ENCODE measurements around the gene ARHGEF16. TPM values are rescaled to one million over a fixed set of nuclear protein-coding genes. Genes with fewer than 3 reads are reported as not detected.

ARHGEF16 gene
- total RNA-seq, 1 experiment from 2014 or later, result 10.1 TPM

- intact Hi-C loops (cut with micrococcal nuclease; ENCODE audit: unreplicated experiment), result no loop called here
- ChIA-PET CTCF (interaction anchor here (0.6 kb wide), 1 partner anchor 14 kb away, joined by 3 read pairs; no protein-coding TSS in a partner anchor), POLR2A (no interaction called here)
- no peak overlapping the region for H3K27ac ChIP-seq (ENCODE audit: low read length)
- BruUV-seq (replicated peaks), result no TSS peak
- in situ Hi-C loops (cut with HindIII; ENCODE audit: low pct_unique_long_range_greater_than_20kb, low sequenced_read_pairs), result no loop called here
- TF ChIP-seq TCF7L2 (IDR thresholded peaks at IDR 0.05; ENCODE audit: low read depth, low read length), result no peak
- no peak for TF ChIP-seq POLR2AphosphoS5 (IDR thresholded peaks at IDR 0.05; ENCODE audit: low read depth, low read length)
- TF ChIP-seq, protein P1, sequence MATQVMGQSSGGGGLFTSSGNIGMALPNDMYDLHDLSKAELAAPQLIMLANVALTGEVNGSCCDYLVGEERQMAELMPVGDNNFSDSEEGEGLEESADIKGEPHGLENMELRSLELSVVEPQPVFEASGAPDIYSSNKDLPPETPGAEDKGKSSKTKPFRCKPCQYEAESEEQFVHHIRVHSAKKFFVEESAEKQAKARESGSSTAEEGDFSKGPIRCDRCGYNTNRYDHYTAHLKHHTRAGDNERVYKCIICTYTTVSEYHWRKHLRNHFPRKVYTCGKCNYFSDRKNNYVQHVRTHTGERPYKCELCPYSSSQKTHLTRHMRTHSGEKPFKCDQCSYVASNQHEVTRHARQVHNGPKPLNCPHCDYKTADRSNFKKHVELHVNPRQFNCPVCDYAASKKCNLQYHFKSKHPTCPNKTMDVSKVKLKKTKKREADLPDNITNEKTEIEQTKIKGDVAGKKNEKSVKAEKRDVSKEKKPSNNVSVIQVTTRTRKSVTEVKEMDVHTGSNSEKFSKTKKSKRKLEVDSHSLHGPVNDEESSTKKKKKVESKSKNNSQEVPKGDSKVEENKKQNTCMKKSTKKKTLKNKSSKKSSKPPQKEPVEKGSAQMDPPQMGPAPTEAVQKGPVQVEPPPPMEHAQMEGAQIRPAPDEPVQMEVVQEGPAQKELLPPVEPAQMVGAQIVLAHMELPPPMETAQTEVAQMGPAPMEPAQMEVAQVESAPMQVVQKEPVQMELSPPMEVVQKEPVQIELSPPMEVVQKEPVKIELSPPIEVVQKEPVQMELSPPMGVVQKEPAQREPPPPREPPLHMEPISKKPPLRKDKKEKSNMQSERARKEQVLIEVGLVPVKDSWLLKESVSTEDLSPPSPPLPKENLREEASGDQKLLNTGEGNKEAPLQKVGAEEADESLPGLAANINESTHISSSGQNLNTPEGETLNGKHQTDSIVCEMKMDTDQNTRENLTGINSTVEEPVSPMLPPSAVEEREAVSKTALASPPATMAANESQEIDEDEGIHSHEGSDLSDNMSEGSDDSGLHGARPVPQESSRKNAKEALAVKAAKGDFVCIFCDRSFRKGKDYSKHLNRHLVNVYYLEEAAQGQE (IDR thresholded peaks at IDR 0.05; ENCODE audit: insufficient read depth in 1 of 2, low read depth in 2 of 2, low read length in 1 of 2), result no peak
- TF ChIP-seq, protein P2, sequence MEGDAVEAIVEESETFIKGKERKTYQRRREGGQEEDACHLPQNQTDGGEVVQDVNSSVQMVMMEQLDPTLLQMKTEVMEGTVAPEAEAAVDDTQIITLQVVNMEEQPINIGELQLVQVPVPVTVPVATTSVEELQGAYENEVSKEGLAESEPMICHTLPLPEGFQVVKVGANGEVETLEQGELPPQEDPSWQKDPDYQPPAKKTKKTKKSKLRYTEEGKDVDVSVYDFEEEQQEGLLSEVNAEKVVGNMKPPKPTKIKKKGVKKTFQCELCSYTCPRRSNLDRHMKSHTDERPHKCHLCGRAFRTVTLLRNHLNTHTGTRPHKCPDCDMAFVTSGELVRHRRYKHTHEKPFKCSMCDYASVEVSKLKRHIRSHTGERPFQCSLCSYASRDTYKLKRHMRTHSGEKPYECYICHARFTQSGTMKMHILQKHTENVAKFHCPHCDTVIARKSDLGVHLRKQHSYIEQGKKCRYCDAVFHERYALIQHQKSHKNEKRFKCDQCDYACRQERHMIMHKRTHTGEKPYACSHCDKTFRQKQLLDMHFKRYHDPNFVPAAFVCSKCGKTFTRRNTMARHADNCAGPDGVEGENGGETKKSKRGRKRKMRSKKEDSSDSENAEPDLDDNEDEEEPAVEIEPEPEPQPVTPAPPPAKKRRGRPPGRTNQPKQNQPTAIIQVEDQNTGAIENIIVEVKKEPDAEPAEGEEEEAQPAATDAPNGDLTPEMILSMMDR (IDR thresholded peaks at IDR 0.05), result no peak
- TF ChIP-seq SIN3A (IDR thresholded peaks at IDR 0.05; ENCODE audit: borderline replicate concordance, insufficient read depth, low read depth, low read length), result no peak
- ATAC-seq, result no peak
- peaks cover 27% of the 10 kb centered on the region for H3K4me1 ChIP-seq (ENCODE audit: control insufficient read depth, insufficient read depth, low read length)
- no peaks in the 10 kb centered on the region for H3K27me3 ChIP-seq (ENCODE audit: control insufficient read depth, insufficient read depth, low read length)
- H3K4me3 ChIP-seq (ENCODE audit: low read depth in 2 of 2, low read length in 2 of 2), result no peak overlapping the region
- DNase-seq (ENCODE audit: low read depth, low spot score), result no peak
- no peaks in the 10 kb centered on the region for H3K36me3 ChIP-seq (ENCODE audit: control insufficient read depth, insufficient read depth, low read length)
- H3K9me3 ChIP-seq (ENCODE audit: control insufficient read depth, insufficient read depth, low read depth, low read length), result no peaks in the 10 kb centered on the region
These were observed 50.7 kb downstream of the ARHGEF16 start for GRCh38 chr1:3505161-3505560.

GRCh38 chr1:3506041-3506440, 51.6 kb downstream of the ARHGEF16 start:
- intact Hi-C loops (cut with micrococcal nuclease; ENCODE audit: unreplicated experiment), result no loop called here
- CTCF ChIA-PET, result interaction anchor here (0.6 kb wide), 1 partner anchor 15 kb away, joined by 3 read pairs; no protein-coding TSS in a partner anchor

More at GRCh38 chr1:3506041-3506440, 51.6 kb downstream of the ARHGEF16 start:
- Histone ChIP-seq H3K36me3 (ENCODE audit: control insufficient read depth, insufficient read depth, low read length) (no peaks in the 10 kb centered on the region), H3K4me1 (ENCODE audit: control insufficient read depth, insufficient read depth, low read length) (peaks cover 27% of the 10 kb centered on the region), H3K4me3 (ENCODE audit: low read depth in 2 of 2, low read length in 2 of 2) (no peak overlapping the region), H3K27me3 (ENCODE audit: control insufficient read depth, insufficient read depth, low read length) (no peaks in the 10 kb centered on the region), H3K9me3 (ENCODE audit: control insufficient read depth, insufficient read depth, low read depth, low read length) (no peaks in the 10 kb centered on the region), H3K27ac (ENCODE audit: low read length) (no peak overlapping the region)
- ATAC-seq, result no peak
- in situ Hi-C loops (cut with HindIII; ENCODE audit: low pct_unique_long_range_greater_than_20kb, low sequenced_read_pairs), result no loop called here
- POLR2A ChIA-PET, result no interaction called here
- TF ChIP-seq, protein P2 (IDR thresholded peaks at IDR 0.05), result no peak
- TF ChIP-seq POLR2AphosphoS5 (IDR thresholded peaks at IDR 0.05; ENCODE audit: low read depth, low read length) (no peak), TCF7L2 (IDR thresholded peaks at IDR 0.05; ENCODE audit: low read depth, low read length) (no peak), SIN3A (IDR thresholded peaks at IDR 0.05; ENCODE audit: borderline replicate concordance, insufficient read depth, low read depth, low read length) (no peak)
- TF ChIP-seq, protein P1 (IDR thresholded peaks at IDR 0.05; ENCODE audit: insufficient read depth in 1 of 2, low read depth in 2 of 2, low read length in 1 of 2), result no peak
- DNase-seq (ENCODE audit: low read depth, low spot score), result no peak
- BruUV-seq (replicated peaks), result no TSS peak
